ENCODE data around the gene FIBP. TPM values are rescaled to one million over a fixed set of nuclear protein-coding genes. Genes with fewer than 3 reads are reported as not detected.

Gene FIBP
- total and polyA plus RNA-seq, 5 donors from 2014 or later, result 29.8 to 81.7 (median 72.1) TPM

Other genes starting within 250 kb of the FIBP start
- gene RELA, start 225.6 kb downstream of the FIBP start, total RNA-seq, result 295 TPM
- 10 to 100 TPM; 40.3 to 66.1 (median 53.3) TPM for gene RELA, start 225.6 kb downstream of the FIBP start, polyA plus RNA-seq
- gene KAT5, start 176.2 kb downstream of the FIBP start, total RNA-seq, result 127 TPM
- gene KAT5, start 176.2 kb downstream of the FIBP start, polyA plus RNA-seq, result 10 to 100 TPM; 45.4 to 62.7 (median 55.7) TPM
- gene RNASEH2C, start 167.7 kb downstream of the FIBP start, total RNA-seq, result 28.3 TPM
- 10 to 100 TPM; 60.6 to 83.8 (median 72.6) TPM for gene RNASEH2C, start 167.7 kb downstream of the FIBP start, polyA plus RNA-seq
- 16.8 TPM for gene AP5B1, start 107.5 kb downstream of the FIBP start, total RNA-seq
- 10 to 100 TPM in 1 of 4 donors, 1 to 10 TPM in 3; 7.6 to 10.8 (median 9.5) TPM for gene AP5B1, start 107.5 kb downstream of the FIBP start, polyA plus RNA-seq
- gene OVOL1, start 101.4 kb downstream of the FIBP start, total RNA-seq, result not detected
- gene OVOL1, start 101.4 kb downstream of the FIBP start, polyA plus RNA-seq, result not detected
- gene SNX32, start 54.5 kb downstream of the FIBP start, total RNA-seq, result 0.44 TPM
- gene SNX32, start 54.5 kb downstream of the FIBP start, polyA plus RNA-seq, result 1 to 10 TPM in 1 of 4 donors, under 1 TPM in 3; 0.32 to 1.3 (median 0.48) TPM
- gene CFL1, start 30.3 kb downstream of the FIBP start, total RNA-seq, result 737 TPM
- 1,000 to 10,000 TPM; 2,250 to 3,209 (median 2,591) TPM for gene CFL1, start 30.3 kb downstream of the FIBP start, polyA plus RNA-seq
- 51.1 TPM for gene MUS81, start 28.0 kb downstream of the FIBP start, total RNA-seq
- gene MUS81, start 28.0 kb downstream of the FIBP start, polyA plus RNA-seq, result 10 to 100 TPM; 22.7 to 24.6 (median 23.6) TPM
- 5.8 TPM for gene EFEMP2, start 15.7 kb downstream of the FIBP start, total RNA-seq
- gene EFEMP2, start 15.7 kb downstream of the FIBP start, polyA plus RNA-seq, result under 1 TPM; 0.21 to 0.36 (median 0.29) TPM
- 12.4 TPM for gene CTSW, start 8.6 kb downstream of the FIBP start, total RNA-seq
- 10 to 100 TPM in 3 of 4 donors, 1 to 10 TPM in 1; 3.5 to 35.9 (median 16.9) TPM for gene CTSW, start 8.6 kb downstream of the FIBP start, polyA plus RNA-seq
- gene CCDC85B, start 2.2 kb upstream of the FIBP start, total RNA-seq, result 20.7 TPM
- gene CCDC85B, start 2.2 kb upstream of the FIBP start, polyA plus RNA-seq, result 10 to 100 TPM; 58.7 to 74.0 (median 63.2) TPM
- gene FOSL1, start 11.9 kb upstream of the FIBP start, total RNA-seq, result 2.7 TPM
- gene FOSL1, start 11.9 kb upstream of the FIBP start, polyA plus RNA-seq, result not detected
- gene C11orf68, start 30.6 kb upstream of the FIBP start, total RNA-seq, result 21.6 TPM
- 10 to 100 TPM; 65.8 to 90.7 (median 85.0) TPM for gene C11orf68, start 30.6 kb upstream of the FIBP start, polyA plus RNA-seq
- gene DRAP1, start 31.0 kb upstream of the FIBP start, total RNA-seq, result 82.8 TPM
- gene DRAP1, start 31.0 kb upstream of the FIBP start, polyA plus RNA-seq, result 100 to 1,000 TPM in 2 of 4 donors, 10 to 100 TPM in 2; 78.2 to 106 (median 91.4) TPM
- gene TSGA10IP, start 57.0 kb upstream of the FIBP start, total RNA-seq, result not detected
- not detected for gene TSGA10IP, start 57.0 kb upstream of the FIBP start, polyA plus RNA-seq
- gene SART1, start 73.3 kb upstream of the FIBP start, total RNA-seq, result 94.0 TPM
- 10 to 100 TPM; 15.8 to 22.7 (median 19.8) TPM for gene SART1, start 73.3 kb upstream of the FIBP start, polyA plus RNA-seq
- gene EIF1AD, start 113.7 kb upstream of the FIBP start, total RNA-seq, result 61.3 TPM
- 10 to 100 TPM; 16.7 to 20.7 (median 18.6) TPM for gene EIF1AD, start 113.7 kb upstream of the FIBP start, polyA plus RNA-seq
- 41.8 TPM for gene BANF1, start 114.0 kb upstream of the FIBP start, total RNA-seq
- gene BANF1, start 114.0 kb upstream of the FIBP start, polyA plus RNA-seq, result 100 to 1,000 TPM; 134 to 170 (median 148) TPM
- gene CST6, start 123.5 kb upstream of the FIBP start, total RNA-seq, result not detected
- not detected for gene CST6, start 123.5 kb upstream of the FIBP start, polyA plus RNA-seq
- gene CATSPER1, start 138.0 kb upstream of the FIBP start, total RNA-seq, result not detected
- gene CATSPER1, start 138.0 kb upstream of the FIBP start, polyA plus RNA-seq, result not detected
- gene GAL3ST3, start 160.7 kb upstream of the FIBP start, total RNA-seq, result not detected
- not detected for gene GAL3ST3, start 160.7 kb upstream of the FIBP start, polyA plus RNA-seq
- 172 TPM for gene SF3B2, start 163.9 kb upstream of the FIBP start, total RNA-seq
- gene SF3B2, start 163.9 kb upstream of the FIBP start, polyA plus RNA-seq, result 10 to 100 TPM; 67.6 to 79.7 (median 75.2) TPM
- 306 TPM for gene PACS1, start 181.8 kb upstream of the FIBP start, total RNA-seq
- 10 to 100 TPM; 43.8 to 57.8 (median 47.1) TPM for gene PACS1, start 181.8 kb upstream of the FIBP start, polyA plus RNA-seq

All from CD4-positive, CD25-positive, alpha-beta regulatory T cell (primary cell).